GM12891 (cell line): ENCODE measurements around the gene RNF222.

Experiments
- PAX5 ChIP-seq: IDR thresholded peaks from 2 replicates; pipeline ENCODE4 v1.6.1; 2011; ENCODE audit warnings: low read length, moderate library complexity, mild to moderate bottlenecking; ENCODE audit not compliant: insufficient read depth, severe bottlenecking
- POLR2A ChIP-seq: IDR thresholded peaks from 2 replicates; pipeline ENCODE4 v1.6.1; 2011; ENCODE audit warnings: low read depth, low read length, control low read depth
- POLR2AphosphoS5 ChIP-seq: IDR thresholded peaks from 2 replicates; pipeline ENCODE4 v1.6.1; 2011; ENCODE audit warnings: low read depth, low read length, control low read depth
- POU2F2 ChIP-seq: IDR thresholded peaks from 2 replicates; pipeline ENCODE4 v1.6.1; 2011; ENCODE audit warnings: low read depth, mild to moderate bottlenecking, control low read depth, low read length, moderate library complexity
- SPI1 ChIP-seq: IDR thresholded peaks from 2 replicates; pipeline ENCODE4 v1.6.1; 2011; ENCODE audit warnings: low read depth, low read length, control low read depth
- TAF1 ChIP-seq: IDR thresholded peaks from 2 replicates; pipeline ENCODE4 v1.6.1; 2011; ENCODE audit warnings: low read depth, low read length, control low read depth

DNA sequence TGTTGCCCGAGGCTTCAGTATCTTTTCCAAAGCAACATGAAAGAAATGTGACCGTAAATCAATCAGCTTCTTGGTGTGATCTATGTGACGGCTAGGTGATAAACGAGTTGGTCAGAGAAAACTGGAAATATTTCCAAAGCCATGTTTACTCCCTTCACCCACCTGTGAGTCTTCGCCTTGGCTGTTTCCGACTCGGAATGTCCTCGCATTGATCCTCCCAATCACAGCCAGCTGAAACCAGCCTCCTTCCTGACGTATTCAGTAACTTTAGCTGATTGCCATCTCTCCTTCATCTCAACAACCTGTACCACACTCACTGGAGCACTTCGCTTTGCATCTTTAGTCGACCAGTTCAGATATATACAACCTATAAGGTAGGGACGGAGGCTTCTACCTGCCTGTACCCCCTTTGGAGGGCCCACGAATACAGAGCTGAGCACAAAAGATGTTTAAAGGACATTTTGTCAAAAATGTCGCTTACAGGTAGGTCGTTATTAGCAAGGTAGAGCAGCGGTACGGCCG, 21.8 kb downstream of the RNF222 start:
- no peak for TF ChIP-seq POLR2AphosphoS5
- no peak for TF ChIP-seq POLR2A
- no peak for TF ChIP-seq TAF1
- TF ChIP-seq PAX5 = no peak
- no peak for TF ChIP-seq SPI1
- TF ChIP-seq POU2F2 = no peak
